Activated naive CD8-positive, alpha-beta T cell treated with anti-CD3 and anti-CD28 coated beads, Interleukin-2, amount 10 ng/mL, durations not matched to agents 7 days and 5 days (primary cell): Measurements from ENCODE around the gene CAD. TPM values are rescaled to one million over a fixed set of nuclear protein-coding genes. Genes with fewer than 3 reads are reported as not detected.

Experiments used
- ATAC-seq: fragments of 150-1000 bp; cut with Tn5 transposase; one replicate; pipeline ENCODE4 v1.10.0; 2021; ENCODE audit warnings: low read depth, moderate library complexity
- POLR2A ChIA-PET: fragments of 350-600 bp; sonication (Branson Sonifier 250); formaldehyde crosslinking; loops from one replicate; lab custom pipeline; 2021; ENCODE audit warnings: antibody characterized with exemption; lab: Charles Lee
- DNase-seq: peaks from one replicate; pipeline ENCODE4 v3.0.0; 2021
- H3K27ac Mint-ChIP-seq: one replicate; pipeline ENCODE4 v1.8.0; 2022; ENCODE audit warnings: mild to moderate bottlenecking, mixed read lengths
- H3K27me3 Mint-ChIP-seq: one replicate; pipeline ENCODE4 v1.8.0; 2022; ENCODE audit warnings: mild to moderate bottlenecking, moderate library complexity, mixed read lengths
- H3K36me3 Mint-ChIP-seq: one replicate; pipeline ENCODE4 v1.8.0; 2021; ENCODE audit warnings: mild to moderate bottlenecking, mixed read lengths
- H3K4me1 Mint-ChIP-seq: one replicate; pipeline ENCODE4 v1.8.0; 2021; ENCODE audit warnings: mixed read lengths
- H3K4me3 Mint-ChIP-seq: one replicate; pipeline ENCODE4 v1.8.0; 2022; ENCODE audit warnings: mild to moderate bottlenecking, moderate library complexity, mixed read lengths
- H3K9me3 Mint-ChIP-seq: one replicate; pipeline ENCODE4 v1.8.0; 2021; ENCODE audit warnings: mixed read lengths
- total RNA-seq, 2 experiments: library from RNA; stranded (reverse); gene quantifications; one replicate each; pipeline ENCODE4 v1.2.3, GENCODE V29; 2021

CAD gene
- total RNA-seq, 2 experiments from 2014 or later, result 60.1 to 60.4 TPM

DNA sequence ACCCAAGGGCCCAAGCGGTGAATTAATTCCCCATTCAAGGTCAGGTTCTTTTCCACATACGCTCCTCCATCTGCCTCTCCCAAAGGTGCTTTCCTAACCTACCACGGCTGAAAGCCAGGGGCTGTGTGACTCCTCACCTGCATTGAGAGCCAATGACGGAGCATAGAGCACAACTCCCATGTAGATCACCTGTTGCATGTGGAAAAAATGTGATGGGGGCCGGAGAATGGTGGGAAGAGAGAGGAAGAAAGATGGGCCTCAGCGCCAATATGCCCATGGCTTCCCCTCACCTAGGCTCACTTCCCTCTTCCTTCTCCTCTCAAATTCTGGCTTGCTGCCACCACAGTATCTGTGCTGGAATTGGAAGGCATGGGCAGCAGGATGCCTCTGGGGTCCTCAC, 10.8 kb upstream of the CAD start:
- Mint-ChIP-seq H3K36me3 (peaks cover 8% of the 10 kb centered on the region), H3K4me3 (no peak overlapping the region)

DNA sequence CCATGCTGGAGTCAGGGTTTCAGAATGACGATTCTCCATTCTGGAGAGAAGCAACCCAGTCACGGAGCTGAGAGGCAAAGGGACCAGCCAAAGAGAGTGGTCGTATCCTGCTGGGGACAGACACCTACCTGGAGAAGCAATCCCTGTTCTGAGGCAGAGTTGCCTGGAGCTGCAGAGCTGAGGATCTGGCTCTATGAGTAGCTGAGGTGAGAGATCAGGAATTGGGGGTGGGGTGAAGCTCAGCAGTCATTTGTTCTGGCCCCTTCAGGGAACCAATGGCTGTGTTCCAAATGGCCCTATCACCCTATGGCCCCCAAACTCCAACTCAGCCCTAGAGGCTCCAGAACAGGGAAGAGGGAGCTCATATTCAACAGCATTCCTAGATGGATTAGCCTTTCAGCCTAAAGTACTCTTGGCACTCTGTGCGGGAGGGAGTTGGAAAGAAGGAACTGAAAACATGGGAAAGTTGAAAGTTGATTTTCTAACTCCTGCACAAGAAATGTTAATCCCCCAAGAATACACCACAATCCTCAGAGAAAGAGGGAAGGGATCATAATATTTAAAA, 8.6 kb upstream of the CAD start:
- peaks cover 8% of the 10 kb centered on the region for H3K36me3 Mint-ChIP-seq
- H3K4me3 Mint-ChIP-seq, result no peak overlapping the region
- H3K4me1 Mint-ChIP-seq, result peaks cover 28% of the 10 kb centered on the region
- POLR2A ChIA-PET, result no interaction called here
- H3K9me3 Mint-ChIP-seq, result no peaks in the 10 kb centered on the region
- DNase-seq (no peak), ATAC-seq (no peak)
- H3K27me3 Mint-ChIP-seq, result no peaks in the 10 kb centered on the region
- no peak overlapping the region for H3K27ac Mint-ChIP-seq

More for the DNA sequence above, 10.8 kb upstream of the CAD start:
- Mint-ChIP-seq H3K4me1 (peaks cover 21% of the 10 kb centered on the region), H3K27ac (no peak overlapping the region), H3K9me3 (no peaks in the 10 kb centered on the region), H3K27me3 (no peaks in the 10 kb centered on the region)
- POLR2A ChIA-PET, result no interaction called here
- ATAC-seq (no peak), DNase-seq (no peak)

DNA sequence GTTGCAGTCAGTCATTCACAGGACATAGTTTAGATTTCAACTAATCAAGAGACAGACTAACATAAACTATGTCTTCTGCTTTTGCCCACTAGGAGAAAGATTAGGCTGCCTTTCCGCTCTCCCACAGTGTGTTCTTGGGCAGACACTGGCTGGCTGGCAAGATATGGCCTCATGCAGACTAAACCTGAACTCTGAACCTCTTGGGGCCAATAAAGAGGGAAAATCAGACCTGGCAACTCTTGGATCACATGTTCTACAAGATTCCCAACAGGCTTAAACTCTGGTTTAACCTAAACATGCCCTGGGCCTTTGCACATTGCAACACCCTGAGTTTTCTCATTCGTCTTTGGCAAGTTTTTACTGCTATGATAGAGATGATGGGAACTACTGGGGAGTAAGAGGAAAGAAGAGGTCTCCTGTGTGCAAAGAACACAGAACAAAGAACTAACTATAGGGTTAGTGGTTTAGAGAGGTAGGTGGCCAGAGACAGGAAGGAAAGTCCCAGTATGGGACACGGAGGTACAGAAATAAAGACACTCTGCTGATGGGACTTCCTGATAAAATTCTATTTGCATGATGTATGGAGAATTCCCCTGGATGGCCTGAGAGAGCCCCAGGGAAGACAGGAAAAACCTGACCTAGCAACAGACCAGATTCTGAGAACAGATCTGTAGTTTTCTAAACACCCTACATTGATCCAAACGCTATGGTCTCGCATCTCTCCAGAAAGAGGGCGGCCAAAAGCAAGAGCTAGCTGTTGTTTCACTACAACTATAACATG, 7.4 kb upstream of the CAD start:
- ATAC-seq, result no peak
- Mint-ChIP-seq H3K27ac (peak overlapping the region; percentile 10), H3K36me3 (peaks cover 9% of the 10 kb centered on the region), H3K4me3 (peak overlapping the region; percentile 39), H3K4me1 (peaks cover 28% of the 10 kb centered on the region), H3K9me3 (no peaks in the 10 kb centered on the region), H3K27me3 (no peaks in the 10 kb centered on the region)
- DNase-seq, result no peak
- POLR2A ChIA-PET, result no interaction called here

DNA sequence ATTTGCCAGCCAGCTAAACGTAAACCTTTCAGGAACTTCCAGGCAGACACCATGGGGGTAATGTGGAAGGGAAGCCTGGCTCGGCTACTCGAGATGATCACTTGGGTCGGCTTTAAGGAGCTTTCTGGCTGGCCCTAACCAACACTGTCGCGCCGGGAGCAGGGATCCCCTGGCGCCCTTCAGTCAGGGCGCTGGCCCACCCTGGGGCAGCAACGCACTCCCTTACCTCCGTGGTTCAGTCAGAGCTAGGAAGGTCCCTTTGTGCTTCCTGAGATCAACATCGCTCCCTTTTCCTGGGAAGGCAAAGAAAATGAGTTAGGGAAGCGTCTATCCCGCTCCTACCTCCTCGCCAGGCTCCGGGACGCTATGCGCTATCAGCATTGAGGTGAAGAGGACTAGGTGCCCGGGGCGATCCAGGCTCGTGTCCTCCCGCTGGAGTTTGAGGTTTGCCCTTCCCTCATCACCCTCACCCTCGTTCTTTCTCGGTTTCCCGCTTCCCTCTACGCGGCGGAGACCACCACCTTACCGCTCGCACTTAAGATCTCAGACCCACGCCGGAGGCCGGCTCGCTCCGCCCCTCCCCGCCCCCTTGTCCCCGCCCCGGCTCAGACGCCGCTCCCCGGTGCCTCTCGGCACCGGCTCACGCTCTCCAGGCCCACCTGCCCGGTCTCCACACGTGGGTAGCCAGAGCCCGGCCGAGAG, 5.8 kb upstream of the CAD start:
- Mint-ChIP-seq H3K9me3 (no peaks in the 10 kb centered on the region), H3K4me1 (peaks cover 22% of the 10 kb centered on the region), H3K27me3 (no peaks in the 10 kb centered on the region), H3K36me3 (peaks cover 4% of the 10 kb centered on the region), H3K4me3 (peak overlapping the region; percentile 99), H3K27ac (peak overlapping the region; percentile 85)
- ATAC-seq, result no peak
- POLR2A ChIA-PET, result interaction anchor here (0.6 to 1.8 kb wide), 15 partner anchors 12 to 235 kb away, joined by 3 to 12 read pairs (median 3); partner anchors contain the start of genes AGBL5, OST4, PPM1G and PREB
- DNase-seq, result no peak

DNA sequence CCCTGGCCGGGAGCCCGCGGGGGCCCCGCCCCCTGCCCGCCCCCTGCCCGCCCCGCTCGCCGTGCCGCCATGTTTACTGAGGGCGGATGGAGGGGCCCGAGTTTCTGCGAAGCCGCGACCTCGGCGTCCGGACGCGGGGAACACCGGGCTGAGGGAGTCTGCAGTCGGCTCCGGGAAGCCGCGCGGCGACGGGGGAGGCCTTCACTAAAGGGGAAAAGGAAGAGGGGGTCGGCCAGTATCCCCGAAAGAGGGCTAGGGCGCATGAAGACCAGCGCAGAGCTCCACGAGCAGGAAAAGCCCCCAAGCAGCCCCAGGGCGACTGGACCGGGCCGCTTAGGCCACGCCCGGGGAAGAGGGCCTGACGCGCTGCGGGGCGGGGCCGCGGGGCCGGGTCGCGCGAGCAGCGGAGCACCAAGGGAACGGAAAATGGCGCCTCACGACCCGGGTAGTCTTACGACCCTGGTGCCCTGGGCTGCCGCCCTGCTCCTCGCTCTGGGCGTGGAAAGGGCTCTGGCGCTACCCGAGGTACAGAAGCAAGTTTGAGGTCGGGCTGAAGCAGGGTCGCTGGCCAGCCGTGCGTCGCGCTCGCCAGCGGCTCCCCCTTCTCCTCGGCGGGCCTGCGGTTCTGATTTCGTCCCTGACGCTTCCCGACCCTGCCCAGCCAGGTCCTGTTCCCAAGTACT, 5.1 kb upstream of the CAD start, which contains the start of the genes ATRAID and SLC5A6:
ATRAID (plus strand) TSS at position 99 of the 683 bp plus-strand sequence; CDS start at position 427, 328 bp downstream.
SLC5A6 (minus strand) TSS at position 326 of the 683 bp plus-strand sequence. CDS start 4,618 bp downstream, outside the sequence.
- DNase-seq, result peak; percentile 96
- H3K27me3 Mint-ChIP-seq, result no peaks in the 10 kb centered on the region

DNA sequence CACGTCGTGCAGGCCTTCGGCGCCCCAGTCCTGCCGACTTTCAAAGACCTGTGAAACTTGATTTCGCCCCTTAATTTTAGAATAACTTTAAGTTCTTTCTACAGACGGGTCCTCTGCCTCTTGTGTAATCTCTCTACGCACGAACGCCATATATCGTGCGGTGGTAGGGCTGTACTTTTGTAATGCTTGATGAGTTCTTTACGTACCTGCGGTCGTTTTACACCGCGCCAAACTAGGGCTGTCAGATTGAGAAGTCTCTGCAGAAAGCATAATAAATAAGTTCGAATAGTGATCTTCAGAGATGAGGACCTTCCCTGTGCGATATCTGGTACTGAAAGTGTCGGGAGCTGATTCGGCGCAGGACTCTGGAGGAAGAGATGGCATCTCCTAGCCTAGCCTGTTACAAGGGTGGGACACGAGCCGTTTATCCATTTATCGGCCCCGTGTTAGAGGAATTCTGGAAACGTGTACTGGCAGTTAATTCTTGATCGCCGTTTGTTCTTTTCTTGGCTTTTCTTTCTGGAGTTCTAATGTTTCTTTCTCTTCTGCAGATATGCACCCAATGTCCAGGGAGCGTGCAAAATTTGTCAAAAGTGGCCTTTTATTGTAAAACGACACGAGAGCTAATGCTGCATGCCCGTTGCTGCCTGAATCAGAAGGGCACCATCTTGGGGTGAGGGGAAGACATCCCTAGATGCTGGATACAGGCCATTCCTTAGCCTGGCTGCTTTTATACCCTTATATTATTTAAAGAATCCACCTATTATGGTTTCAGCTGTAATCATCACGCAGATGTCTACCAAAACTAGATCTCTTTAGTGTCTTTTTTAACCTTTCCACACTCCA, 4.3 kb upstream of the CAD start:
- H3K27ac Mint-ChIP-seq, result peak overlapping the region; percentile 100
- no peak for DNase-seq
- peaks cover 5% of the 10 kb centered on the region for H3K36me3 Mint-ChIP-seq
- peak overlapping the region; percentile 99 for H3K4me3 Mint-ChIP-seq
- H3K27me3 Mint-ChIP-seq, result no peaks in the 10 kb centered on the region
- ATAC-seq, result peak; percentile 21
- peaks cover 35% of the 10 kb centered on the region for H3K4me1 Mint-ChIP-seq
- POLR2A ChIA-PET, result interaction anchor here (0.5 to 1.8 kb wide), 13 partner anchors 11 to 233 kb away, joined by 3 to 12 read pairs (median 3); partner anchors contain the start of genes AGBL5, KHK and PREB
- H3K9me3 Mint-ChIP-seq, result no peaks in the 10 kb centered on the region

More for the DNA sequence above, 5.1 kb upstream of the CAD start, which contains the start of the genes ATRAID and SLC5A6:
- Mint-ChIP-seq H3K4me1 (peaks cover 29% of the 10 kb centered on the region), H3K9me3 (no peaks in the 10 kb centered on the region), H3K4me3 (peak within 1 kb of the TSS; percentile 99), H3K27ac (peak within 1 kb of the TSS; percentile 100), H3K36me3 (peaks cover 3% of the 10 kb centered on the region)
- POLR2A ChIA-PET, result interaction anchor here (0.5 to 1.8 kb wide), 13 partner anchors 20 to 234 kb away, joined by 3 to 12 read pairs (median 3); partner anchors contain the start of genes AGBL5 and PREB
- ATAC-seq, result peak; percentile 91

DNA sequence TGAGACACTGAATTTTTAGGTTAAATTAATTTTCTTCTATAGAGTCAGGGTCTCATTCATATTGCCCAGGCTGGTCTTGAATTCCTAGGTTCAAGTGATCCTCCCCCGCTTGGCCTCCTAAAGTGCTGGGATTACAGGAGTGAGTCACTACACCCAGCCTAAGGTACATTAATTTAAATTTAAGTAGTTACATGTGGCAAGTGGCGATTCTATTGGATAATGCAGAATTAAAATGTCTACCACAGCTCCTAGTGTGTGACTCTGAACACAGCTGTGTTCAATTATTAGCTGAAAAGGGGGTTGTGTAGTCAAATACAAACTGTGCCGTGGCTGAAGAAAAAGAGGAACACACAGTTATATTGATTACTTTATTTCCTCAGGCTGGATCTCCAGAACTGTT, 2.2 kb upstream of the CAD start:
- Mint-ChIP-seq H3K36me3 (peaks cover 12% of the 10 kb centered on the region), H3K9me3 (no peaks in the 10 kb centered on the region), H3K4me3 (no peak overlapping the region), H3K27ac (no peak overlapping the region), H3K4me1 (peaks cover 39% of the 10 kb centered on the region), H3K27me3 (no peaks in the 10 kb centered on the region)
- no peak for DNase-seq
- no peak for ATAC-seq
- POLR2A ChIA-PET, result no interaction called here

DNA sequence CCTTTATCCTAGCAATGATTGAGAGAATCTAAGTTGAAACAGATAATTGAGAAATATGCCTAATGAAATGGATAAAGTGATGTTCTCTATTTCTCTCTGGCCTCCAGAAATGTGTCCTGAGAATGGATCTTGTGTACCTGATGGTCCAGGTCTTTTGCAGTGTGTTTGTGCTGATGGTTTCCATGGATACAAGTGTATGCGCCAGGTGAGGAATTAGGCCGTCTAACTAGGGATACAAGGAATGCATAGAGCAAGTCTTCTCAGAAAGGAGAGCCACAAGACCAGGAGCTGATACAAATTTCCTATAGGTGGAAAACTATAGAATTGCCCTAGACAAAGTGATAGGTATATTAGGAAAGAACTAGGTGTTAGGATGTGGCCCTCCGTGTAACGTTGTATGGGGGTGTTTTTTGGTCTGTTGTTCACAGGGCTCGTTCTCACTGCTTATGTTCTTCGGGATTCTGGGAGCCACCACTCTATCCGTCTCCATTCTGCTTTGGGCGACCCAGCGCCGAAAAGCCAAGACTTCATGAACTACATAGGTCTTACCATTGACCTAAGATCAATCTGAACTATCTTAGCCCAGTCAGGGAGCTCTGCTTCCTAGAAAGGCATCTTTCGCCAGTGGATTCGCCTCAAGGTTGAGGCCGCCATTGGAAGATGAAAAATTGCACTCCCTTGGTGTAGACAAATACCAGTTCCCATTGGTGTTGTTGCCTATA, 592 bp upstream of the CAD start:
- POLR2A ChIA-PET, result interaction anchor here (0.6 to 1.2 kb wide), 3 partner anchors 9 to 87 kb away, joined by 3 to 4 read pairs (median 3); no protein-coding TSS in a partner anchor
- Mint-ChIP-seq H3K4me3 (peak overlapping the region; percentile 92), H3K4me1 (peaks cover 42% of the 10 kb centered on the region), H3K27ac (peak overlapping the region; percentile 89), H3K27me3 (no peaks in the 10 kb centered on the region), H3K9me3 (no peaks in the 10 kb centered on the region), H3K36me3 (peaks cover 22% of the 10 kb centered on the region)
- ATAC-seq, result no peak
- DNase-seq, result no peak

DNA sequence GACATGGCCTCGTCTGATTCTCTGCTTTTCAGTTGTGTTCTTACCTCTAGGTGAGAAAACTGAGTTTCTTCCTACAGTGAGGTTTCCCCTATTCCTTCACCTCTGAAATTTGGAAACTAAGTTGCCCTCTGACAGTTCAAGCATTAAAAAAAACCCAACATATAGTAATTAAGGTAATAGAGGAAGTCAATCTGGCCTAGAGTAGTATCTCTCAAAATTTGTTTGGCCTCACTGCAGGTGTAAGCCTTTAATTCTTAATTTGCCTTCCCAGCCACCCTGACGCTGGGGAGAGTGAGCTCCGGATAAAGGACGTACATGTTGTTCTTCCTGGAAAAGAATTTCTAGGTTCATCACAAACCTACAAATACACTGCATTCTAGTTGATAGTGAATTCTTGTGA, 1.4 kb downstream of the CAD start:
- POLR2A ChIA-PET, result no interaction called here
- peak overlapping the region; percentile 92 for H3K4me3 Mint-ChIP-seq

DNA sequence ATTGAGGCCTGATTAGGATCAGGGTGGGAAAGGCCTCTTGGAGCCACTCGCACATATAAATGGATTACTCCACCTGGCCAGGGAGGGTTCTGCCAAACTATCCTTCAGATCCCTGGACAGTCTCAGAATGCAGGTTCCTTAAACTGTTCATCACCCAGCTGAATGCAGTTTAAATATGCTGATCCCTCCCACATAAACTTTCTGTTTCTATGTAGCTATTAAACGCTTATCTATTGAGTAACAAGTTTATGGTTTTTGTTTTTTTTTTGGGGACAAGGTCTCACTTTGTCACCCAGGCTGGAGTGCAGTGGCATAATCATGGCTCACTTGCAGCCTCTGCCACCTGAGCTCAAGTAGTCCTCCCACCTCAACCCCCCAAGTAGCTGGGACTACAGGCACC, 1.9 kb downstream of the CAD start:
- ATAC-seq, result no peak
- POLR2A ChIA-PET, result no interaction called here
- no peak overlapping the region for H3K4me3 Mint-ChIP-seq

More for the DNA sequence above, 1.4 kb downstream of the CAD start:
- Mint-ChIP-seq H3K27me3 (no peaks in the 10 kb centered on the region), H3K36me3 (peaks cover 26% of the 10 kb centered on the region), H3K9me3 (no peaks in the 10 kb centered on the region), H3K27ac (peak overlapping the region; percentile 89), H3K4me1 (peaks cover 35% of the 10 kb centered on the region)
- ATAC-seq, result no peak
- no peak for DNase-seq

DNA sequence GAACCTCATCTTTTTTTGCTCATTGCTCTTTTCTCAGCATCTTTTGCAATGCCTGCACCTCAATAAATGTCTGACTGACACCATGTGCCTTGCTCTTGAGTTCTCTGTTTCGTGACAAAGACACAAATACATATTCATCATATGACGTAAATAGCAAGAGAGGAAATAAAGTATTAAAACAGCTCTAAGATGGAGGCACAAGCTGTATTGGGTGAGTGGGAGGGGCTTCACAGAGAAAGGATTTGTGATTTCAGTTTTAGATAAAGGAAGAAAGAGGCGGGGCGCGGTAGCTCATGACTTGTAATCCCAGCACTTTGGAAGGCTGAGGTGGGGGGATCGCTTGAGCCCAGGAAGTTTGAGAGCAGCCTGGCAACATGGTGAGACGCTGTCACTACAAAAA, 2.9 kb downstream of the CAD start:
- H3K4me3 Mint-ChIP-seq, result no peak overlapping the region
- H3K27me3 Mint-ChIP-seq, result no peaks in the 10 kb centered on the region
- DNase-seq (no peak), ATAC-seq (no peak)
- peaks cover 32% of the 10 kb centered on the region for H3K4me1 Mint-ChIP-seq
- POLR2A ChIA-PET, result interaction anchor here (0.5 to 0.7 kb wide), 2 partner anchors 25 to 436 kb away, joined by 3 to 4 read pairs; no protein-coding TSS in a partner anchor
- H3K27ac Mint-ChIP-seq, result peak overlapping the region; percentile 2
- H3K36me3 Mint-ChIP-seq, result peaks cover 29% of the 10 kb centered on the region
- H3K9me3 Mint-ChIP-seq, result no peaks in the 10 kb centered on the region

More for the DNA sequence above, 1.9 kb downstream of the CAD start:
- DNase-seq, result no peak
- H3K4me1 Mint-ChIP-seq, result peaks cover 33% of the 10 kb centered on the region
- no peak overlapping the region for H3K27ac Mint-ChIP-seq
- peaks cover 25% of the 10 kb centered on the region for H3K36me3 Mint-ChIP-seq
- no peaks in the 10 kb centered on the region for H3K9me3 Mint-ChIP-seq
- no peaks in the 10 kb centered on the region for H3K27me3 Mint-ChIP-seq
